Activated CD4-positive, alpha-beta T cell treated with anti-CD3 and anti-CD28 coated beads for 48 hours (primary cell): Measurements from ENCODE around the gene LENG8.
"Not testable (repeated sequence)": the region's sequence is repeated elsewhere in the genome, so short reads cannot be mapped to it uniquely, and the experiment has no call there.

ENCODE experiments used
- DNase-seq: peaks from one replicate; pipeline ENCODE4 v3.0.0-alpha.2; 2020

The LENG8 gene

DNA sequence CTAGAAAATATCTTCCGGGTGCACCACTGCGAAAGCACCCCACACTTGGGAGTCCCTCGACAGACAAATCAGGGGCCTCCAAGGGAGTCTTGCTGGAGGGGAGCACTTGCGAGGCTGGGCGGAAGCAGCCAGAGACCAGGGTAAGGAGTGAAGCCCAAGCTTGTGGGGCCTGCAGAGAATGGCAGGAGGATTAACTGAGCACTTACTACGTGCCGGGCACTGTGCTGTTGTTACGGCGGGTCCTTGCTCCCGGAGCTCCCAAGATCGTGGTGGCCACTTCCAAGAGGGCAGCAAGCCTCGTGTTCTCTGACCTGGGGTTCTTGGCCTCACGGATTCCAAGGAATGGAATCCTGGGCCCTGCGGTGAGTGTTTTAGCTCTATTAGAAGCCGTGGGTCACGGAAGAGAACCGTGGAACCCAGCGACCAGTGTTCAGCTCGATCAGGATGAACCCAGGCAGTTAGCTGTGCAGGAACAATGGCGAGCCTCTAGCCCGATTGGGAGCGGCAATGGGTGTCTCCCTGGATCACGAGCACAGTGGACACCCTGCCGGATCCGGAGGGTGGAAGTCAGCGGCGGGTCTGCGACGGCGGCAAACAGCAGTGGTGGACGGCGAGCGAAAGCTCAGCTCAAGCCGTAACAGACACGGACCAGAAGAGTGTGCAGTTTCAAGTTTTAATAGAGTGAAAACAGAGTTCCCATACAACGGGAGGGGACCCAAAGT, 24.2 kb upstream of the LENG8 start:
- no peak for DNase-seq

DNA sequence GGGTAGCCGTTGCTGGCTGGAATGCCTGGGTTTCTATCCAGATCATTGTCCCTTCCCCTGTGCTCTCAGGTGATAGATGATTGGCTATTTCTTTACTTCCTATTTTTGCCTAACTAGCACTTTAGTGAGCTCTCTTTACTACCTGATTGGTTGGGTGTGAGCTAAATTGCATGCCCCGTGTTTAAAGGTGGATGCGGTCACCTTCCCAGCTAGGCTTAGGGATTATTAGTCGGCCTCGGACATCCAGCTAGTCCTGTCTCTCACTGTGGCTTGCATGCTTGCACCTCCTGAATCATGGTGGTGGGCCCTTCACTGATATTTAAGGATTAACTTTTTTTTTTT, 23.6 kb upstream of the LENG8 start:
- no peak for DNase-seq

DNA sequence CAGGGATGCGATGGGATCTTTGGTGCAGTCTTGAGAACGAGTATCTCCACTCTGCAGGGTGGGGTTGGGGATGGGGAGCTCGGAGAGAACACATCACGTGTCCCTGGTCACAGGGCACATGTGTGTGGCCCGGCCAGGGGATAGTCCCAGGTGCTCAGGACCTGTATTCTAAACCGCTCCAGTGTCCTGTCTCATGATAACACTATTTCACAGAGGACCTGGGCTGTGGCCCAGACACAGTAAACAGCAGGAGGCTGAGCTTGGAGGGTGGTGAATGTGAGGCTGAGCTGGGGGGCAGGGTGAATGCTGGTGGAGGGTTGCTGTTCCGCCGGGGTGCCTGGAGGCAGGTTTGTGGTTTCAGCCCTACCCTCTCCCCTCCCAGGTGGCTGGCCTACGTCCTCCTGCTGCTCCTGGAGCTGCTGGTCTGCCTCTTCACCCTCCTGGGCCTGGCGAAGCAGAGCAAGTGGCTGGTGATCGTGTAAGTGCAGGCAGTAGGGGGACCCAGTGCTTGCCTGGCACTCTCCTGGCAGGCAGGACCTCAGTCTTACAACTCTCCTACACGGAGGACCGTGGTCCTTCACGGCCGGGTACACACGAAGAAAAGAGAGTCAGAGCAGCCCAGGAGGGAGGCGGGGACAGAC, 22.6 kb upstream of the LENG8 start:
- DNase-seq = no peak

DNA sequence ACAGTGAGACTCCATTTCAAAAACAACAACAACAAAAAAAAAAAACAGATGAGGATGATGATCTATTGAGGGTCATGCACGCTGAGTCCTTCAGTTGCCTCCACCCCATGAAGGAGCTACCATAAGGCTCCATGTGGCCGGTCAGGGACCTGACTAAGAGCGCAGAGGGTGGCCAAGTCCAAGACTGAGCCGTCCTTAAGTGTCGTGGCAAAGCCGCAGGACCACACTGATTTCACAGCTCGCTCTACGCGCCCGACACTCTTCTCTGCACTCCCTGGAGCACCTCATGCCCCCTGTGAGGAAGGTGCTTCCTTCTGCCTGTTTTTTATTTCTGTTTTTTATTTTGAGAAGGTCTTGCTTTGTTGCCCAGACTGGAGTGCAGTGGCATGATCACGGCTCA, 21.4 kb upstream of the LENG8 start:
- DNase-seq = no peak

DNA sequence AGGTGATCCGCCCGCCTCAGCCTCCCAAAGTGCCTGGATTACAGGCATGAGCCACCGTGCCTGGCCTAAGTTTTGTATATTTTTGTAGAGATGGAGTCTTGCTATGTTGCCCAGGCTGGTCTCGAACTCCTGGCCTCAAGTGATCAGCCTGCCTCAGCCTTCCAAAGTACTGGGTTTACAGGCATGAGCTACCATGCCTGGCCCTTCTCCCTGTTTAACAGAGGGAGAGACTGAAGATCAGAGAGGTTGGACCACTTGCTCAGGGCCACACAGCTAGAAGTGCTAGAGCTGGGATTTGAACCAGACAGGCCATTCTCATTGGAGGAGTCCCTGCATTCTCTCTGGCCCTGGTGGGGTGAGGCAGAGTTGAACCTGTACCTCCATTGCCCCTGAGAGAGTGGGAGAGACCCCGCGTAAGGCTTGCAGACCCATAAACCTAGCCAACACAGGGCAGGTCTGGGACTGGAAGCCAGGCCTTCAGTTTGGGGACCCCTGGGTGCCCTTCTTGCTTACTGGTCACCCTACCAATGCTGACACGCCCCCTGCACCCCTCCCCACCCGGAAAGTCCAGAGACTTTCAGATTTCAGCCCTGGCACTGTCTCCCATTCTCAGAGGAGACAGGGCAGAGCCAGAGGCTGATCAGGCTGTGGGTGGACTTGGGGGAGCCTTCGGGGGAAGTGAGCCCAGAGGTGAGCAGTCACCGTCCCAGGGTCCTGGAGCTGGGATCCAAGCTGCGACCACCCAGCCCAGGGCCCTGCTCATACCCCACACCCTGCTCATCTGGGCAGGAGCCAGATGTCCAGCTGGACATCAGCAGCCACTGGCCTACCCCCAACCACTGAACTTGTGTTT, 20.4 kb upstream of the LENG8 start:
- no peak for DNase-seq

DNA sequence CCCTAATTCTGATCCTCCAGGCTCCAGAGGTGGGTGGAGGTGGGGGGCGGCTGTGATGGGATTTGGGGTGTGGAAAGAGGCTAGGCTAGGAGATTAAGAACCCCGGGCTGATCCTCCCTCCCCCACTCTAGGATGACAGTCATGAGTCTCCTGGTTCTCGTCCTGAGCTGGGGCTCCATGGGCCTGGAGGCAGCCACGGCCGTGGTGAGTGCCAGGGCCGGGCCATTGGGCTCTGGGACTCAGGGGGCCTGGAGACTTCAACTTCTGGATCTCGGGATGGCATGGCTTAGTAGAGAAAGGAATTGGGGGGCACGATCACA, 19.9 kb upstream of the LENG8 start:
- DNase-seq = no peak

DNA sequence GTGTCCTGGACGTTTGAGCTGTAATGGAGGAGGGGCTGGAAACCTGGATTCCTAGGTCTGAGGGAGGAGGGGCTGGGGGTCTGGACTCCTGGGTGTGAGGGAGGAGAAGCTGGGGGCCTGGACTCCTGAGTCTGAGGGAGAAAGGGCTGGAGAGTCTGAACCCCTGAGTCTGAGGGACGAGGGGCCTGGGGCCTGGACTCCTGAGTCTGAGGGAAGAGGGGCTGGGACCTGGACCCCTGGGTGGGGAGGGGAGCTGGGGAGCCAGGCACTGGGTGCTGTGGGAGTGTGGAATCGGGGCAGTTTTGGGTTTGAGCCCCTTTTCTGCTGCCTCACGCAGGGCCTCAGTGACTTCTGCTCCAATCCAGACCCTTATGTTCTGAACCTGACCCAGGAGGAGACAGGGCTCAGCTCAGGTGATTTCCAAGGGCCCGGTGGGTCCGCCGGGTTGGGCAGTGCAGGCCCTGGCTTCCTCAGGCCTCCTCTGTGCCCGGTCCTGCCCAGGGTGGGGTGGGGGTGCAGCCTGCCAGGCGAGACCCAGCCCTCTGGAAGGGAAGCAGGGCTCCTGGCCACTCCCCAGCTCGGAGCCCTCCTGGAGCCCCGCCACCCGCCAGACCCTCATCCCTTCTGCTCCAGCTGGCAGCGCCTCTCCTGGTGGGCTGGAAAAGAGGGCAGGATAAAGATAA, 19.3 kb upstream of the LENG8 start:
- DNase-seq = no peak

DNA sequence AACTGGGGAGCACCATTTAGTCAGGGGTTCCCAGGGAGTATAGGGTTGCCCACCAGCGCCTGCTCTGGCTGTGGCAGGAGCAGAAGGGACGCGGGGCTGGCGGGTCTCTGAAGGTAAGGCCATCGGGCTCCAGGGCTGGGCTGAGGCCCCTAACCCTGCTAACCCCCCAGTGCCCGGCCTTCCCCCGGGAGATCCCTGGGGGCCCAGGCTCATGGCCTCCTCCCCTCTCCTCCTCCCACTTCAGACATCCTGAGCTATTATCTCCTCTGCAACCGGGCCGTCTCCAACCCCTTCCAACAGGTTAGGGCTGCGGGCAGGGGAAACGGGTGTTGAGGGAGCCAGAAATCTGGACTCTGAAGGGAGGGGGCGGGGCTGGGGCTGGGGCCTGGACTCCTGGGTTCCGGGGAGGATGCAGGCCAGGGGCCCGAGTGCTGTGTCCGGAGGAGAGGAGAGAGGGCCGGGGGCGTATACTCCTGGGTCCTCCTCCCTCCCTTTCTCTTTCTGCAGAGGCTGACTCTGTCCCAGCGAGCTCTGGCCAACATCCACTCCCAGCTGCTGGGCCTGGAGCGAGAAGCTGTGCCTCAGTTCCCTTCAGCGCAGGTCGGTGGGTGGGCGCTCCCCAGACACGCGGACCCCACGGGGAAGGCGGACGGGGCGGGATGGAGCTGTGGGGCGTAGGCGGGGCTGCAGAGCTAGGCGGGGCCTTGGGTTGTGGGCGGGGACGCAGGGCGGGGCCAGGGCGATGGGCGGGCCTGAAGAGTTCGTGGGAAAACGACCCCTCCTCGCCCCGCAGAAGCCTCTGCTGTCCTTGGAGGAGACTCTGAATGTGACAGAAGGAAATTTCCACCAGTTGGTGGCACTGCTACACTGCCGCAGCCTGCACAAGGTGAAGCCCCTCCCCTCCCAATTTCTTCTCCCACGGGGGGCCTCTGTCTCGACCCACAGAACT, 18.4 kb upstream of the LENG8 start:
- peak; percentile 67 for DNase-seq

DNA sequence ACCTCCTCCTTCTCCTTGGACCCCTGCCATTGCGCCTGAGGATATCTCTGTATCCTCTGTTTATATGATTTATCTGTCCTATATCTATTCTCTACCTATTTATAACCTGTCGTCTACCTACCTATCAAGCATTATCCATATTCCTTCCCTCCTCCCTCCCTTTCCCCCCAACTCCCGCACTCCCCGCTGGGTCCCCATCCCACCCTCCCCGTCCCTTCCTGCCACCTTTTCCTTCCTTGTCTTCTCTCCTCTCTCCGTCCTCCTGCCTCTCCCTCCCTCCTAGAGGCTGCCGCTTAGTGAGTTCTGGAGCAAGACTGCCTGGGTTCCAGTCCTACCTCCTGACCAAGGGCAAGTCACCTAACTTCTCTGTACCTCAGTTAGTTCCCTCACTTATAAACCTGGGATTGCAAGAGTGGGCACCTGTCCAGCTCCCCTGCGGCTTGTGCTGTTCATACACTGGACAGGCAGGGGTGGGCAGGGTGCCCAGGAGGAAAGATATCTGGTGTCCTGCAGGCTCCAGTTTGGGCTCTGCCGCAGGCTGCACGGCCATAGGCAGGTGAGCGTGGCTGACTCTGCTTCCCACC, 17.7 kb upstream of the LENG8 start:
- no peak for DNase-seq

DNA sequence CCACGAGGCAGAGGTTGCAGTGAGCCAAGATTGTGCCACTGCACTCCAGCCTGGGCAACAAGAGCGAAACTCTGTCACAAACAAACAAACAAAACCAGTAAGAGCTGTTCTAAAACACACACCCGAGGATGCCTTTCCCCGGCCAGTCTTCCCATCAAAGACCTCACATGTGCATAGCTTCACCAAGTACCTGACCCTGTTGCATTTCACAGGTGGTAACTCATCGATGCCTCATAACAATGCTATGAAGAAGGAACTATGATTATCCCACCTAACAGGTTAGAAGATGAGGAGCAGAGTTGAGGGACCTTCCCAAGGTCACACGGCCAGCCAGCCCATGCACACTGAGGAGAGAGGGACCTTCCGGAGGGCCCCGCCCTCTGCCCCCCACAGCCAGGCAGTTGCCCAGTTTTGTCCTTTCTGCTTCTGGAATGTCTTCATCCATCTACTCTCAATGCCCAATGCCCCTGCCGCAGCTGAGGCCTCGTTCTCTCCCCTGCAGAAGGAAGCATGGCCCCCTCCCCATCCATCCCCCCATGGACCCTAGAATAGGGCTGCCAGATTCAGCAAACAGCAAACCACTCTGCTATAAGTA, 16.8 kb upstream of the LENG8 start:
- DNase-seq = no peak

DNA sequence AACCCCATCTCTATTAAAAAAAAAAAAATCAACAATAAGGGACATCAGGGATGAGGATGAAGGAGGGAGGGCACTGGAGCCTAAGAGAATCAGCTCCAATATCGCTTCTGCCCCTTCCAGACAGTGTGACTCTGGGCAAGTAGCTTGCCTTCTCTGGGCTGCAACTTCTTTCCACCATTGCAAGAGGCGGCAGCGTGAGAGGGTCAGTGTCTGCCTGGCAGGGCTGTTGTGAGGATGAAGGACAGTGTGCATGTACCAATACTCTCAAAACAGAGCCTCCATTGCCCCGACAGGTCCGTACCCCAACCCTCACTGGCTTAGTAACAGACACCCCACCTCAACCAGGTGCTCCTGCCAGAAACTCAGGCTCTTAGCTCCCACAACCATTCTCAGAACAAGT, 15.3 kb upstream of the LENG8 start:
- DNase-seq = no peak

DNA sequence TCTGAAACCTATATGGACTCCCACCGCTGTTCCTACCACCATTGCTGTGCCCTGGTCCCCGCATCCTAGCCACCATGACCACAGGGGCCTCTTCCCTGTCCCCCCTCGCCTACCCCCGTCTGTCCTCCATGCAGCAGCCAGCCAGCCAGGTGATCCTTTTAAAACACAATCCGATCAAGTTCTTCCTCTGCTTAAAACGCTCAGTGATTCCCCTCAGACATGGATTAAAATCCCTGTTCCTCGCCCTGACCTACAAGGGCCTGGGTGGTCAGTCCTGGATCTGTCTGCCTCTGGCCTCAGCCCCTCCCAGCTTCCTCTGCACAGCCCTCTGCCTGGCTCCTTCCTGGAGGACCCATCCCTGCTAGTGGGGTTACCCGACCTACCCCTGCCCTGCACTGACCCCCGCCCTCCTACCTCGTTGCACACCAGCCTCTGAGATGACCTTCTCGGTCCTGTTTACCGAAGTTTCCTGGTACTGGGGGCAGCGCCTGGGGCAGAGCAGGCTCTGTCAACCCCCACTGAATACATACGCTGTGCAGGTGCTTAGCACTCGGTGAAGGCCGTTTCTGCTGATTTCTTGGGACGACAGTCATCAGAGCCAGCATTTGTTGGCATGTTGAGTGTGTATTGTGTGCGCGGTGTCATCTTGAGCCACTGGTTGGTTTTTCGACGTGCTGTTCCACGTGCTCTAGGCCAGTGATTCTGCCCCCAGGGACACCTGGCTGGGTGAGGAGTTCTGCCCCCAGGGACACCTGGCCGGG, 14.7 kb upstream of the LENG8 start:
- no peak for DNase-seq

DNA sequence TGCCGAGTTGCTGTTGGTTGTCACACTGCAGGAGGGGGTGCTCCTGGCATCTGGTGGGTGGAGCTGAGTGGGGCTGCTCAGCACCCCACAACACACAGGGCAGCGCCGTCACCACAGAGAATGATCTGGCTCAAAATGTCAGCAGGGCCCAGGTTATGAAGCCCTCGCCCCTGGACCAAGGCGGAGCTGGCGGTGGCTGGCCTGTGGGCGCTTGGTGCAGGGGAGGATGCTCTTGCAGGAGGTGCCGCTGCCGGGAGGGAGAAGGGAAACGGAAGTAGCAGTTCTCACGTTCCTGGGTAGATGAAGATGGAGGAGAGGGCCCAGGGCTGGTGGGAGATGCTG, 14.2 kb upstream of the LENG8 start:
- no peak for DNase-seq

DNA sequence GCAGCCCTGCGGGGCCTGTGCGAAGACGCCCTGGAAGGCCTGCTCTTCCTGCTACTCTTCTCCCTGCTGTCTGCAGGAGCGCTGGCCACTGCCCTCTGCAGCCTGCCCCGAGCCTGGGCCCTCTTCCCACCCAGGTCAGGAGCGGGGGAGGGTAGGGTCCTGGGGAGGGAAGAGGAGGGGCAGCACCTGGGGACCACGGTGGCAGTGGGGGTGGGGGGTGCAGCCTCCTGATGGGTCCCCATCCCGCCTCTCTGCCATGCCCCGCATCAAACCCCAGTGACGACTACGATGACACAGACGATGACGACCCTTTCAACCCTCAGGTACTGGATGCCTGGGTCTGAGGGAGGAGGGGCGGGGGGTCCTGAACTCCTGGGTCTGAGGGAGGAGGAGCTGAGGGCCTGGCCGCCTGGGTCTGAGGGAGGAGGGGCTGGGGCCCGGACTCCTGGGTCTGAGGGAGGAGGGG, 13.4 kb upstream of the LENG8 start:
- no peak for DNase-seq

DNA sequence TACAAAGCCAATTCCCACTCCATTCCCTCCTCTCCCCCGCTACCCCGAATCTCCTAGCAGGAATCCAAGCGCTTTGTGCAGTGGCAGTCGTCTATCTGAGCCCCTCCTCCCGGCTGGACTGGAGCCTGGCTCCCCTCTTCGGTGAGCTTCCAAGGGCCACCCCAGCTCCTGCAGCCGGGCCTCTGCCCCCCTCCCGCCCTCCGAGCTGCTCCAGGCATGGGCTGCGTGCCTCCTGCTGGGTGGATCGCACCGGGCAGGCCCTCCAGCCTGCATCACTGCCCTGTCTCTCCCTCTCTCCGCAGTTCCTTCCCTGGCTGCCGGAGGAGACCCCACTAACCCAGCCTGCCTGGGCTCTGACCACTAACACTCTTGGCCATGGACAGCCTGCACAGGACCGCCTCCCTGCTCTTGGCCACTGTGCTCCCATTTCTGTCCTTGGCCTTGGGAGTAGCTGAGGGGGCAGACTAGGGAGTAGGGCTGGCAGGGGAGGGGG, 12.9 kb upstream of the LENG8 start:
- no peak for DNase-seq

DNA sequence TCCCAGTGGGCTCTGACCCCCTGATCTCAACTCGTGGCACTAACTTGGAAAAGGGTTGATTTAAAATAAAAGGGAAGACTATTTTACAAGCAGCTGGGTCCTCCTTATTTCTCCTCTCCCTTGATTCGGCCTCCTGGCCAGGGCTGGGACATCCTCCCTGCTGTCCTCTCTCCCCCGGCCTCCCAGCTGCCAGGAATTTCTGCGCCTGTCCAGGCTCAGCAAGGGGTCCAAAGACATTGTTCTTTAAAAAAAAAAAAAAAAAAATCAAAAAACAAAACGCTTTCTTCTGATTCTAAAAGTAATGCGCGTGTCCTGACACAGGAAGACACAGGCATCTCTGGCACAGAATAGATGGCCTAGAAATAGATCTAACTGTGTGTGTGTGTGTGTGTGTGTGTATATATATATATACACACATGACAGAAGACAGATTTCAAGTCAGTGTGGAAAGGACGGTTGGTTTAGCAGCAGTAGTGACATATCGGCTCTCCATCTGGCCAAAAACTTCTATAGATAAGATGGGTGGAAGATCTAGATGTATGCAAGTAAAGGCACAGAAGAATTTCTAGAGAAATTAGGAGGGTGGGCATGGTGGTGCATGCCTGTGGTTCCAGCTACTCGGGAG, 12.3 kb upstream of the LENG8 start:
- DNase-seq = no peak

DNA sequence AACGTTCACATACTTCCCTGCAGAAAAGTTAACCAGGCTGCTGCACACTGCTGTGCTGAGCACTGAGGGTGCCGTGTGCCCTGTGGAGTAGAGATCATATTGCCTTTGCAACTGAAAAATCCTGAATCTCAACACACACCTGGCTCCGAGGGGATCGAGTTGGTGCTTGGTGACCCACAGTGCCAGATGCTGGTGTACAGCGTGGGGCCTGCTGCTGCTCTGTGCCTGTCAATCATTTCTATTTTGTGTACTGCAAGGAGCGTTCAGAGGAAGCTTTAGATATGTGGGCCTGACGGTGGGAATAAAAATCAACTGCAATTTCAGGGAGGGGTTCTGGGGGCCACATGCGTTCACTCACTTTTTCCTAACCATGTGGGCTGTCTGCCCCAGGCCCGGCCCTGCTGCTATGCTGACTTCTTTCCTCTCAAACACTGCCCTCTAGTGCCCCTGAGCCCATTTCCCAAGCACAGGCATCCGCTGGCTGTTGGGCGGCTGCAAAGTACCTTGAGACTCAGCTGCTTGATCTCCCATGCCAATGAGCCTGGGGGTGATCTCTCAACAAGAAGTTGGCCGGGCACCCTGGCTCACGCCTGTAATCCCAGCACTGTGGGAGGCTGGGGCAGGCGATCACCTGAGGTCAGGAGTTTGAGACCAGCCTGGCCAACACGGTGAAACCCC, 9.7 kb upstream of the LENG8 start:
- peak; percentile 53 for DNase-seq

DNA sequence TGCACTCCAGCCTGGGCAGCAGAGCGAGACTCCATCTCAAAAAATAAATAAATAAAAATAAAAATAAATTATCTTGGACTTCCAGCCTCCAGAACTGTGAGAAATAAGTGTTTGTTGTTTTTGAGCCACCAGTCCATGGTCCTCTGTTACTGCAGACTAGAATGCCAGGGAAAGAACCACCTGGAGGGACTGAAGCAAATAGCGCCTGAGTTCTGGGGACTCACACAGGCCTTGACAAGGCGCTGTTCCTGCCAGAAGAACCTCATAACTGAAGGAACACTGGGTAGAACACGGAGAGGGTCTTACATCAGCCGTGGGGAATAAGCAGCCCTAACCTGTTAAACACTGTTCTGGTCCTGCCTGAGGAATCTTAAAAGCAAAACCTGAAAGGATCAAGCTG, 8.4 kb upstream of the LENG8 start:
- no peak for DNase-seq

DNA sequence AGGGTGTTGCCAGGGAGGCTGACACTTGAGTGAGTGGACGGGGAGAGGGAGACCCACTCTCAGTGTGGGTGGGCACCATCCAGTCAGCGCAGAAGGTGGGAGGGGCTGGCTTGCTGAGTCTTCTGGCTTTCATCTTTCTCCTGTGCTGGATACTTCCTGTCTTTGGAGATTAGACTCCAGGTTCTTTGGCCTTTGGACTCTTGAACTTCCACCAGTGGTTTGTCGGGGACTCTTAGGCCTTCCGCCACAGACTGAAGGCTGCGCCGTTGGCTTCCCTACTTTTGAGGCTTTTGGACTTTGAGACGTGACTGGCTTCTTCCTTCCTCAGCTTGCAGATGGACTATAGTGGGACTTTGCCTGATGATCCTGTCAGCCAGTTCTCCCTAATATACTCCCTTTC, 4.3 kb upstream of the LENG8 start:
- no peak for DNase-seq

DNA sequence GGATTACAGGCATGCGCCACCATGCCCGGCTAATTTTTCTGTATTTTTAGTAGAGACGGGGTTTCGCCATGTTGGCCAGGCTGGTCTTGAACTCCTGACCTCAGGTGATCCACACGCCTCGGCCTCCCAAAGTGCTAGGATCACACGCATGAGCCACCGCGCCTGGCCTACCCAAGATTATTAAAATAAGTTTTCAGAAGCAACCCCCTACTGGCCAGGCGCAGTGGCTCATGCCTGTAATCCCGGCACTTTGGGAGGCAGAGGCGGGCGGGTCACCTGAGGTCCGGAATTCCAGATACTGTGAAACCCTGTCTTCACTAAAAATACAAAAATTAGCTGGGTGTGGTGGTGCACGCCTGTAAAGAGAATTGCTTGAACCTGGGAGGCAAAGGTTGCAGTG, 2.6 kb upstream of the LENG8 start:
- DNase-seq = not testable (repeated sequence)
